Gastroesophageal sphincter (tissue), 4 donors: ENCODE measurements around the gene HHAT. TPM values are rescaled to one million over a fixed set of nuclear protein-coding genes. Genes with fewer than 3 reads are reported as not detected.
"Not testable (repeated sequence)": the region's sequence is repeated elsewhere in the genome, so short reads cannot be mapped to it uniquely, and the experiment has no call there.

Source experiments
- ATAC-seq: fragments of 150-250 bp; one replicate; pipeline ENCODE4 v1.9.1; 2016; ENCODE audit warnings: mild to moderate bottlenecking, moderate library complexity
- H3K27ac ChIP-seq, 4 donors: fragments of 200-600 bp; sonication (generic) in 3 of 4; 1 replicate in 3 of 4; 2 replicates in 1 of 4; pipeline ENCODE4 v1.5.1; 2016 to 2019
- H3K27me3 ChIP-seq: fragments of 200-600 bp; sonication (generic); one replicate; pipeline ENCODE4 v1.5.1; 2019
- H3K36me3 ChIP-seq, 2 donors: fragments of 200-600 bp; sonication (generic); one replicate each; pipeline ENCODE4 v1.5.1; 2019; ENCODE audit warnings: control low read depth in 1 of 2
- H3K4me1 ChIP-seq, 3 donors: fragments of 200-600 bp; sonication (generic); 1 replicate in 2 of 3; 2 replicates in 1 of 3; pipeline ENCODE4 v1.5.1; 2016 to 2019; ENCODE audit warnings: control low read depth in 2 of 3
- H3K4me3 ChIP-seq, 2 donors: fragments of 200-600 bp; sonication (generic); one replicate each; pipeline ENCODE4 v1.5.1; 2019; ENCODE audit warnings: mild to moderate bottlenecking in 1 of 2, moderate library complexity in 1 of 2
- H3K9me3 ChIP-seq, 3 donors: fragments of 200-600 bp; sonication (generic); one replicate each; pipeline ENCODE4 v1.5.1; 2017 to 2019; ENCODE audit warnings: control low read depth in 2 of 3
- EP300 ChIP-seq: sonication (generic); formaldehyde crosslinking; IDR thresholded peaks from one replicate; pipeline ENCODE4 v1.6.1; 2017; ENCODE audit warnings: antibody characterized with exemption, mild to moderate bottlenecking
- POLR2A ChIP-seq, 2 donors: fragments of 450-650 bp; IDR thresholded peaks; one replicate each; pipeline ENCODE4 v1.6.1; 2017; ENCODE audit warnings: antibody characterized with exemption in 2 of 2, mild to moderate bottlenecking in 2 of 2, moderate library complexity in 1 of 2
- POLR2AphosphoS5 ChIP-seq: sonication (generic); formaldehyde crosslinking; IDR thresholded peaks from one replicate; pipeline ENCODE4 v1.6.1; 2017; ENCODE audit warnings: antibody characterized with exemption
- whole genome bisulfite sequencing, 2 donors: methylation state at CpG; one replicate each; pipeline ENCODE4 v1.1.5; 2018; ENCODE audit warnings: low coverage in 1 of 2; 5-methylcytosine and 5-hydroxymethylcytosine counted together
- total RNA-seq, 4 donors: library from RNA; depleted of rRNA; stranded (reverse); fragments of >200 nt; gene quantifications; one replicate each; pipeline ENCODE4 v1.1.0, GENCODE V29; 2016
- TF ChIP-seq, protein P1 (sequence below), 4 experiments: fragments of 200-600 bp in 2 of 4; fragments of 450-650 bp in 2 of 4; sonication (generic) in 1 of 4; IDR thresholded peaks; one replicate each; pipeline ENCODE4 v1.5.1; 2017 to 2019; ENCODE audit warnings: antibody characterized with exemption in 4 of 4, mild to moderate bottlenecking in 2 of 4, moderate library complexity in 2 of 4

Gene HHAT
- total RNA-seq, 4 donors from 2014 or later = 1.2 to 2.4 (median 1.9) TPM

DNA sequence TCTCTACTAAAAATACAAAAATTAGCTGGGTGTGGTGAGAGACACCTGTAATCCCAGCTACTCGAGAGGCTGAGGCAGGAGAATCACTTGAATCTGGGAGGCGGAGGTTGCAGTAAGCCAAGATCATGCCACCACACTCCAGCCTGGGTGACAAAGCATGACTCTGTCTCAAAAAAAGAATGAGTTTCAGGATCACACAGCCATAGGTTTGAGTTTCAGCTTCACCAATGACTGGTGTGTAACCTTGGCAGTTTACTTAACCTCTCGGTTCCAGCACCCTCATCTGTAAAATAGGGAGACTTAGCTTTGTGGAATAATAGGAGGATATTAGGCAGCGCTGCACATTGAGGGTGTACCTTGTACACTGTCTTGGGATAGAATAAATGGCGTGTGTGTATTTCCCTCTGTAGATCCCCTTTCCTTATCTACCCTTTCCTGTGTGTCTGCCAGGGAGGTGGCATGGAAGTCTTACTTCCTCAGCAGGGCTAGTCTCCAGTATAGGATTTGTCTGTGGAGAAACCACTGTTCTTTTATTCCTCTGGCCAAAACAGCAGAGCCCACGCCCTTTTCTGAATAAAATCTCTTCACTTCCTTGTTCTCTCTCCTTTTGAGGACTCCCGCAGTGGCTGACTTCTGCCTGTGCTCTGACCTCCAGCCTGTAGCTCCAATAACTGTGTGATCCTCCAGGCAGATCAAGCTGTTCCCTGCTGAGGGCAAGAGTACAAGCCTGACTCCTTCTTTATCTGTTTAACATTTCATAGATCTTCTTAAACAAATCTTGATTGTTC is 90.4 kb downstream of the HHAT start:
- no peak overlapping the region for H3K4me3 ChIP-seq
- TF ChIP-seq, protein P1, sequence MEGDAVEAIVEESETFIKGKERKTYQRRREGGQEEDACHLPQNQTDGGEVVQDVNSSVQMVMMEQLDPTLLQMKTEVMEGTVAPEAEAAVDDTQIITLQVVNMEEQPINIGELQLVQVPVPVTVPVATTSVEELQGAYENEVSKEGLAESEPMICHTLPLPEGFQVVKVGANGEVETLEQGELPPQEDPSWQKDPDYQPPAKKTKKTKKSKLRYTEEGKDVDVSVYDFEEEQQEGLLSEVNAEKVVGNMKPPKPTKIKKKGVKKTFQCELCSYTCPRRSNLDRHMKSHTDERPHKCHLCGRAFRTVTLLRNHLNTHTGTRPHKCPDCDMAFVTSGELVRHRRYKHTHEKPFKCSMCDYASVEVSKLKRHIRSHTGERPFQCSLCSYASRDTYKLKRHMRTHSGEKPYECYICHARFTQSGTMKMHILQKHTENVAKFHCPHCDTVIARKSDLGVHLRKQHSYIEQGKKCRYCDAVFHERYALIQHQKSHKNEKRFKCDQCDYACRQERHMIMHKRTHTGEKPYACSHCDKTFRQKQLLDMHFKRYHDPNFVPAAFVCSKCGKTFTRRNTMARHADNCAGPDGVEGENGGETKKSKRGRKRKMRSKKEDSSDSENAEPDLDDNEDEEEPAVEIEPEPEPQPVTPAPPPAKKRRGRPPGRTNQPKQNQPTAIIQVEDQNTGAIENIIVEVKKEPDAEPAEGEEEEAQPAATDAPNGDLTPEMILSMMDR (IDR thresholded peaks at IDR 0.05) = no peak
- TF ChIP-seq EP300 = no peak
- TF ChIP-seq POLR2A (IDR thresholded peaks at IDR 0.05) = no peak
- WGBS, 2 donors = 80 to 82% methylated on average over 7 of the region's 7 CpGs
- no peak for ATAC-seq
- no peaks in the 10 kb centered on the region for H3K4me1 ChIP-seq
- H3K27ac ChIP-seq = no peak overlapping the region
- H3K9me3 ChIP-seq = no peaks in the 10 kb centered on the region
- H3K36me3 ChIP-seq = peaks cover 0 to 6% of the 10 kb centered on the region in 2 donors
- H3K27me3 ChIP-seq = no peaks in the 10 kb centered on the region

DNA sequence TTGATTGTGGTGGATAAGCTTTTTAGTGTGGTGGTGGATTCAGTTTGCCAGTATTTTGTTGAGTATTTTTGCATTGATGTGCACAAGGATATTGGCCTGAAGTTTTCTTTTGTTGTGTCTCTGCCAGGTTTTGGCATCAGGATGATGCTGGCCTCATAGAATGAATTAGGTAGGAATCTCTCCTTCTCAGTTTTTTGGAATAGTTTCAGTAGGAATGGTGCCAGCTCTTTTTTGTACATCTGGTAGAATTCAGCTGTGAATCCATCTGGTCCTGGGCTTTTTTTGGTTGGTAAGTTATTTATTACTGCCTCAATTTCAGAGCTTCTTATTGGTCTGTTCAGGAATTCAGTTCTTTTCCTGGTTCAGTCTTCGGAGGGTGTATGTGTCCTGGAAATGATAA is 98.0 kb downstream of the HHAT start:
- not testable (repeated sequence) for ATAC-seq, H3K36me3 ChIP-seq
- WGBS, 2 donors = 70% methylated on average over 1 of the region's 1 CpG; no CpG with 5 or more reads in 1 of the 2 donors

DNA sequence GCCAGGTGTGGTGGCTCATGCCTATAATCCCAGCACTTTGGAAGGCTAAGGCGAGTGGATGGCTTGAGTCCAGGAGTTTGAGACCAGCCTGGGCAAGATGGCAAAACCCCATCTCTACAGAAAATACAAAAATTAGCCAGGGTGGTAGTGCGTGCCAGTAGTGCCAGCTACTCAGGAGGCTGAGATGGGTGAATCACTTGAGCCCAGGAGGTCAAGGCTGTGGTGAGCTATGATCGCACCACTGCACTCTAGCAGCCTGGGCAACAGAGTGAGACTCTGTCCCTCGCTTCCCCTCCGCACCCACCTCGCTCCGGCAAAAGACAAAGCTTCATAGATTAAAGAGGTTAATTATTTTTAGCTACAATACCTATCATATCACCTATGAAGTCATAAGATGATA is 100.0 kb downstream of the HHAT start:
- 76 to 96% methylated on average over 4 of the region's 7 CpGs for WGBS, 2 donors
- H3K9me3 ChIP-seq = no peaks in the 10 kb centered on the region
- H3K4me1 ChIP-seq = no peaks in the 10 kb centered on the region
- H3K27ac ChIP-seq = no peak overlapping the region
- ATAC-seq = no peak
- H3K36me3 ChIP-seq = no peaks in the 10 kb centered on the region
- TF ChIP-seq POLR2AphosphoS5 (no peak), EP300 (no peak), POLR2A (IDR thresholded peaks at IDR 0.05) (no peak)
- TF ChIP-seq, protein P1 (IDR thresholded peaks at IDR 0.05) = no peak
- no peak overlapping the region for H3K4me3 ChIP-seq
- no peaks in the 10 kb centered on the region for H3K27me3 ChIP-seq

More for the DNA sequence above, 98.0 kb downstream of the HHAT start:
- not testable (repeated sequence) for H3K4me1 ChIP-seq, H3K27ac ChIP-seq, H3K9me3 ChIP-seq, H3K4me3 ChIP-seq, H3K27me3 ChIP-seq

DNA sequence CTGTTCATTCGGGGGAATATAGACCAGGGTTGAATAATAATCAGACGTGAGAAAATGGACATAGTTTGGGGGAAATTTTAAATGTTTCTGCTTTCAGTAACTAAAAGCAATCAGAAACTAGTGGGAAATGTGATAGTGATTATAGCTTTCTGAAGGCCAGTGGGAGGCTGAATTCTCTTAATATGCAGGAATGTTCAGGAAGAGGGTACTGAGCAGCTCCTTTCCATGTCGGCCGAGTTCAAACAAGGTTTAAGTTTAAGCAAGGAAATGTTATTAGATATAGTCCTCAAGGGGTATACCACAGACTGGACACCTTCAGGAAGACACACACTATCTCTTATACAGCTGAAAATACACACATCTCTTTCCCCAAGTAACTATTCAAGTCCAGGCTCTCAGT is 105.5 kb downstream of the HHAT start:
- WGBS, 2 donors = 67% methylated on average over 4 of the region's 4 CpGs
- Histone ChIP-seq H3K4me1 (no peaks in the 10 kb centered on the region), H3K27ac (no peak overlapping the region), H3K4me3 (no peak overlapping the region), H3K27me3 (no peaks in the 10 kb centered on the region), H3K36me3 (no peaks in the 10 kb centered on the region), H3K9me3 (no peaks in the 10 kb centered on the region)
- TF ChIP-seq EP300 (no peak), POLR2A (IDR thresholded peaks at IDR 0.05) (no peak), POLR2AphosphoS5 (no peak)
- TF ChIP-seq, protein P1 (IDR thresholded peaks at IDR 0.05) = no peak
- ATAC-seq = no peak

DNA sequence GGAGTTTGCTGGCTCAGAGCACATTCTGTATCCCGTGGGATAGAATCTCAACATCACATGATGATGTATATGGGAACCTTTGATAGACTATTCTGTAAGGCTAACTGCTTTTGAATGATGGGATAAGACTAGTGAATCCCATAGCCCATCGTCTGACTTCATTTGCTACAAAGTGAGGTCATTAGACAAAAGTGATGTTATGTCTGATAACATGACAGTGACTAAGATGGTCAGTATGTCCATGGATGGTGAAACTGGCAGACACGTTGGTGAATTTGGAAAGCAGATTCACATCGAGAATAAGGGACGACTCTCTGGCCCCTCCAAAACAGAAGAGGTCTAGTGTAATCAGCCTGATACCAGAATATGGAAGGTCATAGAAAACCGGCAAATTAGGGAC is 108.4 kb downstream of the HHAT start:
- H3K9me3 ChIP-seq = no peaks in the 10 kb centered on the region
- H3K27ac ChIP-seq = no peak overlapping the region
- no peak overlapping the region for H3K4me3 ChIP-seq
- H3K27me3 ChIP-seq = no peaks in the 10 kb centered on the region
- WGBS, 2 donors = 88 to 91% methylated on average over 4 to 6 of the region's 6 CpGs
- no peak for ATAC-seq
- no peaks in the 10 kb centered on the region for H3K4me1 ChIP-seq
- H3K36me3 ChIP-seq = no peaks in the 10 kb centered on the region
- TF ChIP-seq POLR2AphosphoS5 (no peak), POLR2A (IDR thresholded peaks at IDR 0.05) (no peak), EP300 (no peak)
- TF ChIP-seq, protein P1 (IDR thresholded peaks at IDR 0.05) = no peak
